ACC112 (cell line): ENCODE measurements around the gene ERP27.

Source experiments
- H2AFZ ChIP-seq: fragments of 200-600 bp; sonication (generic); one replicate; pipeline ENCODE4 v1.6.0; 2017; ENCODE audit warnings: antibody characterized with exemption, low read length; ENCODE audit not compliant: unreplicated experiment
- H3K27ac ChIP-seq: fragments of 200-600 bp; sonication (generic); 2 replicates; pipeline ENCODE4 v1.5.1; 2014; ENCODE audit warnings: low read depth, mild to moderate bottlenecking, antibody characterized with exemption, low read length, moderate library complexity
- H3K27me3 ChIP-seq: fragments of 200-600 bp; sonication (generic); 2 replicates; pipeline ENCODE4 v1.6.1; 2014; ENCODE audit warnings: mild to moderate bottlenecking, antibody characterized with exemption, low read length, moderate library complexity, mixed read lengths; ENCODE audit not compliant: insufficient read depth
- H3K36me3 ChIP-seq: fragments of 200-600 bp; sonication (generic); 2 replicates; pipeline ENCODE4 v1.6.1; 2016; ENCODE audit warnings: mild to moderate bottlenecking, antibody characterized with exemption, low read length, moderate library complexity, mixed read lengths; ENCODE audit not compliant: insufficient read depth
- H3K4me1 ChIP-seq: fragments of 200-600 bp; sonication (generic); one replicate; pipeline ENCODE4 v1.6.1; 2016; ENCODE audit warnings: low read length, mixed read lengths; ENCODE audit not compliant: insufficient read depth, unreplicated experiment, control insufficient read depth
- H3K4me3 ChIP-seq: fragments of 200-600 bp; sonication (generic); 2 replicates; pipeline ENCODE4 v1.5.1; 2014; ENCODE audit warnings: mild to moderate bottlenecking, low read depth, low read length
- H3K79me2 ChIP-seq: fragments of 200-600 bp; sonication (generic); one replicate; pipeline ENCODE4 v1.6.0; 2016; ENCODE audit warnings: low read length; ENCODE audit not compliant: control insufficient read depth, unreplicated experiment, insufficient read depth

ERP27 gene

DNA sequence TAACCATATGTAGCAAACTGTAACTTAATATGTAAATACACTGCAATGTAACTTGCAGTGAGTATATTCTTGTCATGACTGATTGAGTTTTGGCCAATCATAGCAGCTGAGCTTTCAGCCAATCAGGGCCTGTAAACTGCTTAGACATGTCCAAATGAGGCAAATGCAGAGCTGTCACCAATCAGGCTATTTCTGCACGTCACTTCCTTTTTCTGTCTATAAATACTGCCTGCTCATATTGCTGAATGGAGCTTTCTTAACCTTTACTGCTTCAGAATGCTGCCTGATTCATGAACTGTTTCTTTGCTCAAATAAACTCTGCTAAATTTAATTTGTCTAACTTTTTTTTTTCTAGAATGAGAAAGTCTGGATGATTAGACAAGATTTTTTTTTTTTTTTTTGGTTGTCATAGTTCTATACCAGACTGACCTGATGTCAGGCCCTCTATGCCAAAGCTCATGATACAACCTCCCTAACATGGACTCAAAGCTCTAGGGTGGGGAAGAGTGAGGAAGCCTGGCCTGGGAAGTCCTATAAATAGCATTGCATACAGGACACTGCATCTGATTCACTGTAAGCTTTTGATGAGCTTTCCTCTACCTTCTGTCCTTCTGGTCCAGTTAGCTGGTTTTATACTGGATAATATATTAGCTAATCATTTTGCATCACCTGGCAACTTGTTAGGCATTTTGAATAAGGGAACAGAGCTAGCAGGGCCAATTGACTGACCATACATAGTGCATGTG, 64.7 kb downstream of the ERP27 start:
- Histone ChIP-seq H3K36me3 (no peaks in the 10 kb centered on the region), H3K4me1 (no peaks in the 10 kb centered on the region), H3K4me3 (no peak overlapping the region), H2AFZ (no peak overlapping the region), H3K27me3 (no peaks in the 10 kb centered on the region), H3K79me2 (no peaks in the 10 kb centered on the region), H3K27ac (no peak overlapping the region)

DNA sequence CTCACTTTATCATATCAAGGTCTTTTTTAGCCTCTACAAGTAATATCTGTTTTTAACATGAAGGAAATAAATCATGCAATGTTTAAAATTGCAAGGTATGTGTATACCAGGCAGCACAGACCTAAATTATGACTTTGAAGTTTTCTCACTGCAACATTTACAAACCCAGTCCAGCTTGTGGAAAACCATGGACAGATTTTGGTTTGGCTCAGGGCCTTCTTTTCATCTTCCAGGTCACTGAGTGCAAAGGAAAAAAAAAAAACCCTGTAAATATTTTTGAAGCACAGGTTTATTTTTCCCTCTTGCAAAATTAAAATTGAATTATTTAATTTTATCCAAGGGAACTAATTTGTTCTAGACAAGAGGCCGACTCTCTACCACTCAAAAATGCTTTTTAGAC, 66.5 kb downstream of the ERP27 start:
- Histone ChIP-seq H3K27ac (no peak overlapping the region), H3K27me3 (no peaks in the 10 kb centered on the region), H3K4me1 (no peaks in the 10 kb centered on the region), H2AFZ (no peak overlapping the region), H3K4me3 (no peak overlapping the region), H3K79me2 (no peaks in the 10 kb centered on the region), H3K36me3 (no peaks in the 10 kb centered on the region)

GRCh38 chr12:14871247-14871646, 67.1 kb downstream of the ERP27 start:
- H3K4me1 ChIP-seq: no peaks in the 10 kb centered on the region

GRCh38 chr12:14868916-14869506, 69.3 kb downstream of the ERP27 start:
- no peaks in the 10 kb centered on the region for H3K27me3 ChIP-seq
- H3K4me3 ChIP-seq: no peak overlapping the region
- no peak overlapping the region for H3K27ac ChIP-seq
- H3K4me1 ChIP-seq: no peaks in the 10 kb centered on the region
- H3K36me3 ChIP-seq: no peaks in the 10 kb centered on the region
- H3K79me2 ChIP-seq: no peaks in the 10 kb centered on the region
- no peak overlapping the region for H2AFZ ChIP-seq

More at GRCh38 chr12:14871247-14871646, 67.1 kb downstream of the ERP27 start:
- no peaks in the 10 kb centered on the region for H3K36me3 ChIP-seq
- H2AFZ ChIP-seq: no peak overlapping the region
- H3K79me2 ChIP-seq: no peaks in the 10 kb centered on the region
- no peaks in the 10 kb centered on the region for H3K27me3 ChIP-seq
- H3K4me3 ChIP-seq: no peak overlapping the region
- no peak overlapping the region for H3K27ac ChIP-seq
